NCI-H345 treated with DMSO at 0.1 percent for 48 hours (cell line): ENCODE measurements around the gene VPS54.

ENCODE experiments used
- DNase-seq: peaks from one replicate; lab custom pipeline; 2025; ENCODE audit not compliant: unreplicated experiment; lab: John Stamatoyannopoulos, UW

Gene VPS54

GRCh38 chr2:63926815-63927214 is 92.4 kb downstream of the VPS54 start:
- peak; percentile 74 for DNase-seq

DNA sequence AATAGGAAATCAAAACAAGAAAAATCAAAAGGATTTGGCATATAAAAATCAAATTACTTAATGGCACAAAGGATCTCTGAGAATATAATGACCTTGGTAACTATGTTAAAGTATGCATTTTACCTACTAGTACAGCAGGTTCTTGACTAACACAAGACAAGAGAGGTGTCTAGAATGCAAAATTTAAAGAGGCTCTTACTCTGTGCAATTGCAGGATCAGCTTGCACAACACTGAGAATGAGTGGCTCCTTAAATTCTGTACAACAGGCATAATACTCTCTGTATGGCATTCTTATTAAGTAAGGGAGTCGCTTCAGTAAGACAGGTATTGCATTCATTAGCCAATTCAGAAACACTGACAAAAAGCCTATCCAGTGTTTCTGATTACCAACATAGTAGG is 104.9 kb downstream of the VPS54 start:
- DNase-seq = no peak

GRCh38 chr2:63903003-63903402 is 116.2 kb downstream of the VPS54 start:
- DNase-seq = no peak

GRCh38 chr2:63902149-63902548 is 117.1 kb downstream of the VPS54 start:
- no peak for DNase-seq

GRCh38 chr2:63899639-63900038 is 119.6 kb downstream of the VPS54 start:
- DNase-seq = no peak

DNA sequence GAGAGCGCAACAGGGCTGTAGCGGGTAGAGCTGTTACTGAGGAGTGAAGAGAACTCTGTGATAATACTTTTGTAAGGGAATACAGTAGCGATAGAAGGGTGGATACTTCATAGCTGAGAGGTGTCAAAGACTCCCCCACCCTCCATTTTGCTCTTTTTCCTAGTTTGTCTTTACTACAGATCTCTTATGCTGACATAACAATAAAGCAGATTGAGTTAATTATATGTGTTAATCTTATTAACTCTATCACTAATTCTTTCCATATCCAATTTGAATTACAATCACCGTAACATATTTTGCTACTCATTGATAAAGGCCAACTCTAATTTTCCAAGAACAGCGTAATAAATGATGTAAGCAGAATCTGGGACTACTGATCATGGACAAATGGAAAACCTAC is 120.4 kb downstream of the VPS54 start:
- no peak for DNase-seq

DNA sequence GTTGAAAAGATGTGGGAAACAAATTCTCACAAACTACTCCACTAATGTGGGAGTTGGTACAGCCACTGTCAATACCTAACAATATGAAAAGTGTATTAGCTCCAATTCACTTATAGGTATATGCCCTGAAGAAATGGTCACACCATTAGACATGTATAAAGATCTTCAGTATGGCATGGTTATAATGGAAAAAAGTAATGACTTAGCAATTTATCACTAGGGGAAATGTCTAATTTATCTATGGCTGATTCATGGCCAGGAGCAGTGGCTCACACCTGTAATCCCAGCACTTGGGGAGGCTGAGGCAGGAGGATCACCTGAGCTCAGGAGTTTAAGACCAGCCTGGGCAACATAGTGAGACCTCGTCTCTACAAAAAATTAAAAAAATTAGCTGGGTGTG is 125.1 kb downstream of the VPS54 start:
- no peak for DNase-seq

DNA sequence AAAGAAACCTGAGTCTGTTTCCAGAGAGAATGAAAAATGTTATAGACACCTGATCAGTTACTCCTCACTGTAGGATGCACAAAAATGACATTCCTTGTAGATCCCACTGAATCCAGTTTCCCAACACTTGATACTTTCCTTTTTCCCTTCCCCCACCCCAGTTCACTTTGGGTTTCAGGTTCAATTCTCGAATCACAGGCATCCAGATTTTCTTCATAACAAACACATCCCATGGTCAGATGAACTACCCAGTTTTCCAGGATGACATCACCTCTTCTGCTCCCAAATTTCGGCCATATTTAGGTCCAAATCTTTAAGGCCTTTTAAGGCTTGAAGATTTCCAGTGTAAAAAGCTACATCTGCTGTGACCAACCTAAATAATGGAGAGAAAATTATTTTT is 126.1 kb downstream of the VPS54 start:
- no peak for DNase-seq

GRCh38 chr2:63891488-63892030 is 127.7 kb downstream of the VPS54 start:
- DNase-seq = no peak

GRCh38 chr2:63890678-63891077 is 128.6 kb downstream of the VPS54 start:
- DNase-seq = no peak

DNA sequence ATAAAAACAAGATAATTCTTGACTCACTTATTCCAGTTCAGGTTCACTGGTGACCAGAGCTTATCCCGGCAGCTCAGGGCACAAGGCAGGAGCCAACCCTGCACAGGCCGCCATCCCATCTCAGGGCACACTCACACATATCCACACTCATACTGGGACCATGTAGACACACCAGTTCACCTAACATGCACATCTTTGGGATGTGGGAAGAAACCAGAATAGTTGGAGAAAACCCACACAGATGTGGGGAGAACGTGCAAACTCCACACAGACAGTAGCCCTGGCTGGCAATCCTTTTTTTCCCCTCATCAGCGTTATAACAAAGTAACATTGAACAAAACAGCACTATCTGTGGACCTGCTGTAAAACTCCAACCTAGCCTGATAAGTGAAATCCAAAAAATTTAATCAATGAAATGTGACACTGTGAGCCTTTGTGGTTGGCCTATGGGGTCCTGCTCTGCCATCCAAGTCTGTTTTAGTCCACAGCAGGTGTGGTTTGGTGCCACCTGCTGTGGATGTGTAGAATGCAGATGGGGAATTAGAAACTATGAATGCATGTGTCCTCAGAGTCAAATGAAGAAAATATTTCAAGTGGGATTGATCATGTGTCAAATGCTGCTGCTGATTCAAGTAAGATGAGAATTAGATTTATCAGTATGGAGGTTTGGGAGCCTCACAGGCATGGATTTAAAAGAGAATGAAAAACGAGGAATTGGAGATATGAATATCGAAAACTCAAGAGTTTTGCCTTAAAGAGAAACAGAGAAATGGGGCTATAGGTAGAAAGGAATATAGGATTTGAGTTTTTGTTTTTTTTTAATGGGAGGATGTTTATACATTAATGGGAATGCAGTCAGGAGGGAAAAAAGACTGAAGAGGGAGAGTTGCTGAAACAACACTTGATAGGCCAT is 130.5 kb downstream of the VPS54 start:
- DNase-seq = peak; percentile 10

DNA sequence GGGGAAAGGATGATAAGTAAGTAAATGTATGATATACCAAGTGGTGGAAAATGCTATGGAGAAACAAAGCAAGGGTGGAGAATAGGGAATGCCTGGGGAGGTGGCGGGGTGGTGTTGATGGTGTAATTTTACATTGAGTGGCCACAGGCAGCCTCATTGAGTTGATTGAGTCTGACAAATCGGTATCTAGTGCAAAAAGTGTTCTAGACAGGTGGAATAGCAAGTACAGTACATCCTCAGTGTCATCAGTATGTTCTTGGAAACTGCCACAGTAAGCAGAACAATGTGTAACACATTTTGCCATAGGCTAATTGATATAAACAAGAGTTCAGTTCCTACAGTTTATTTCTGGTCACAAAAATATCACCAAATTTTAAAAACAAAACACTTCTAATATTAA is 131.2 kb downstream of the VPS54 start:
- DNase-seq = no peak

GRCh38 chr2:63886445-63886844 is 132.8 kb downstream of the VPS54 start:
- DNase-seq = no peak

DNA sequence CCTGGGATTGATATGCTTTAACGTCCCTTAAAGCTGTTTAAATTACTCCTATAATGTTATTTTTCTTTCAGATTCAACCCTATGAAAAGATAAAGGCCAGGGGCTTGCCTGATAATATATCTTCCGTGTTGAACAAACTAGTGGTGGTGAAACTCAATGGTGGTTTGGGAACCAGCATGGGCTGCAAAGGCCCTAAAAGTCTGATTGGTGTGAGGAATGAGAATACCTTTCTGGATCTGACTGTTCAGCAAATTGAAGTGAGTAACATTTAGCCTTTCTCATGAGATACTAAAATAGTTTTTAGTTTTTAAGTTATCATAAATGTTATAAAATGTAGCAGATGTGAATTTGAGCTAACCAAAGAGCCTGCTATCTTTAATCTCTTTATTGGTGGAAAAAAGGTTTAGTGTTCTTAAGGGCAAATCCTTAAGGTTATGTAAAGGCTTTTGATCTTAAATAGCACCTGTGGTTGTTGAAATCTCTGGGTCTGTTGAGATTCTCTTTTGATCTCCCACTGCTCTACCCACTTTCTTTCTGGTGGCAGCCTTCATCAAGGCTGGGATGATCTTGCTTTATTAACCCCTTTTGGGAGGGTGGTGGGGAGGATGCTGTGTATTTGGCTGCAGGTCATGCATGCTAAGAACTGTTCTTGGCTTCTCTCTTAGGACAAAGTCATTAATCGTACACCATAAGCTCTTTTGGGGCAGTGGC is 136.7 kb downstream of the VPS54 start:
- DNase-seq = no peak

GRCh38 chr2:63881205-63881604 is 138.0 kb downstream of the VPS54 start:
- no peak for DNase-seq

DNA sequence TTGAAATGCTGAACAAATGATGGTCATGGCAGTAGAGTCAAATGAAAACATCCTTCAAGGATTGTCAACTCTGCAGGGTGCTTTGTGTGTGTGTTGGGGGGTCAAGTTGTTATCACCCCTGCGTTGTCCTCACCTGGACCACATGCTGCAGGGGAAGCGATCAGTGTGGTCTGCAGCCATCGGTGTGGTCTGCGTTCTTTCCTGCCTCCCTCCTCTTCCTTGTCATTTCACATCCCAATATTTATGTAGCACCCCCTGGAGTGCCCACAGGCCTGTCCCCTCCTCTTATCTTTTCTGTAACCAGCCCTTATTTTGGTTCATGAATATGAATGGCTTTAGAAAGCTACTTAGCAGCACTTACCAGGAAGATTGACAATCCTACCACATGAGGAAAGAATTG is 138.6 kb downstream of the VPS54 start:
- DNase-seq = no peak

DNA sequence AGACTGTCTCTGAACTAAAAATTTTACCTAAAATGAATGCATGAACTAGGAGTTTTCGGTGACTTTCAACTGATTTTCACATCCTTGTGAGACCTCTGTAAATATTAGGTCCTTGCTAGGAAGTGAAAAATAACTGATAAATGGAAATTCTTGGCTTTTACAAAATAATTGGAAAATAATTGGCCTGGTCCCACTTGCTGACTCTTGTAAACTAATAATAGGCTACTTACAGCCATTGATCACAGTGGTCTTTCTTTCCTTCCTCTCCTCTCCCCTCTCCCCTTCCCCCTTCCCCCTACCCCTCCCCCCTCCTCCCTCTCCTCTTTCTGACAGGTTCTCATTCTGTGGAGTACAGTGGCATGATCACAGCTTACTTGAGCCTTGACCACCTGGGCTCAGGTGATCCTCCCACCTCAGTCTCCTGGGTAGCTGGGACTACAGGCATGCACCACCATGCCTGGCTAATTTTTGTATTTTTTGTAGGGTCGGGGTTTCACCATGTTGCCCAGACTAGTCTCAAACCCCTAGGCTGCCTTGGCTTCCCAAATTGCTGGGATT is 139.3 kb downstream of the VPS54 start:
- DNase-seq = no peak

DNA sequence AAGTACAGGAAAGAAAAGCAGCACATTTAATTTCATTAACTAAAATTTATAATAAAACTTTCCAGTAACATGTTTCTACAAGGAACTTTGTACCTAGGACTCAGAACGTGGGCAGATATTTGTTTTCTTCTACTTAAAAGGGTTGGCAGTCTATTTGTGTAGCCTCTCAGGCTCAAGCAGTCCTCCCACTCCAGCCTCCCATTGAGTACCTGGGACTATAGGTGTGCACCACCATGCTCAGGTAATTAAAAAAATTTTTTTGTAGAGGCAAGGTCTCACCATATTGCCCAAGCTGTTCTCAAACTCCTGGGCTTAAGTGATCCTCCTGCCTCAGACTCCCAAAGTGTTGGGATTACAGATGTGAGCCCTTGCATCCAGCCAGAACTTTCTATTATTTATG is 140.7 kb downstream of the VPS54 start:
- DNase-seq = no peak

DNA sequence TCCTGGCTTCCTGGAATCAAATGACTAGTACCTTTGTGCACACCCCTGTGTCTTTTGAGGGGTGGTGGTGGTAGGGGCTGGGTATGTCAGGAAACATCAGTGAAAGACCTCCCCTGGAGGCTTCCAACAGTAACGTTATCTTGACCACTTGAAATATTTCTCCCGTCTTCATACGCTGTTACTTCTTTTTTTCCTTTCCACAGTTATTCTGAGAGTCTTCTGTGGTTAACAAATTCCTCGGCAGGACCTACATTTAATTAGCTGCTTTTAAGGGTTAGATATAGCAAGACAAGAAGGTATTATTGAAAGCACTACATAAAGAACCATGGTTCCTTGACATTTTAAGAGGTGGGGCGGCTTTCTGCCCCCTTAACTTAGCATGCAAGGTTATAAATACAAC is 142.9 kb downstream of the VPS54 start:
- no peak for DNase-seq

GRCh38 chr2:63875559-63876245 is 143.5 kb downstream of the VPS54 start:
- DNase-seq = no peak

DNA sequence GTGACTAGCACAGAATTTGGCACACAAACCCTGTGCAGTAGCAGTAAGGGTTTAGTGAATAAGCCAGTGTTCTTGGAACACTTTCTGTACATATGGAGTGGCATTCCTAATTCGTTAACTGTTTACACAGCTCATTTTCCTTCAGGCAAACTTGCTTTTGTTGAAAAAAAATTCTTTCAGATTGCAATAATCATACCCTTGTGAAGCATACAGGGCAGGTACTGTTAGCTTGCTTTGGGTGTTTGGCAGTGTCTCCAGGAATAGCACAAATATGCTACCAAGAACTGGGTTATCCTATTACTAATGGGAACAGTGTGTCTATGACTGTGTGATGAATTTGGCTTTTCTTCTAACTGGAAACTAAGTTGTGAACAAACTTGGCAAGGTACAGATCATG is 144.1 kb downstream of the VPS54 start:
- DNase-seq = no peak
